ENCODE data around the gene CLVS2. TPM values are rescaled to one million over a fixed set of nuclear protein-coding genes. Genes with fewer than 3 reads are reported as not detected.

CLVS2 gene
- total and polyA plus RNA-seq, 2 experiments from 2014 or later: 0.03 TPM; not detected in 1

DNA sequence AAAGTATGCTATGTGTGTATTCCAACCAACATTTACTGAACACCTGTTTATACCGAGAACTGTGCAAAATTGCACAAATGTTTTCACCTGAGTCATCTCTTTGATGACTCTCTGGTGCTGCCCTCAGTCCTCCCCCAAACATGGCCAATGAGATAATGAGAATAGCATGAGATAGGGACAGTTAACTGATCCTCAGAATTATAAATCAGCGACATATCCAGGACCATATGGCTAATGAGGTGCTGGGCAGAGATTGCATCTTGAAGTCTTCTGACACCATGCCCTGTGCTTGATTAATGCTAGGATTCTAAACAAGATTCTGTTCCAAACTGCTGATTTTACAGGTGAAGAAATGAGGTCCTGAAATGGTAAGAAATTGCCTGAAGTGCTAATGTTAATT is 13.0 kb downstream of the CLVS2 start:
- Histone ChIP-seq H3K9me3 (ENCODE audit: low read depth) (no peaks in the 10 kb centered on the region), H3K4me3 (no peak overlapping the region), H3K27ac (no peak overlapping the region), H3K4me1 (ENCODE audit: low read depth) (no peaks in the 10 kb centered on the region), H3K36me3 (no peaks in the 10 kb centered on the region), H3K27me3 (no peaks in the 10 kb centered on the region)
- DNase-seq (ENCODE audit: low read depth in 1 of 2, low spot score in 1 of 2): no peak
- no peak for TF ChIP-seq CTCF (IDR thresholded peaks at IDR 0.05; ENCODE audit: low read depth, low read length)

GRCh38 chr6:123014835-123015234 is 18.8 kb downstream of the CLVS2 start:
- Histone ChIP-seq H3K4me1 (ENCODE audit: low read depth) (no peaks in the 10 kb centered on the region), H3K27me3 (peaks cover 10% of the 10 kb centered on the region), H3K4me3 (no peak overlapping the region), H3K36me3 (no peaks in the 10 kb centered on the region), H3K27ac (no peak overlapping the region), H3K9me3 (ENCODE audit: low read depth) (no peaks in the 10 kb centered on the region)
- TF ChIP-seq CTCF (IDR thresholded peaks at IDR 0.05; ENCODE audit: low read depth, low read length): no peak
- DNase-seq (ENCODE audit: low read depth in 1 of 2, low spot score in 1 of 2): no peak

DNA sequence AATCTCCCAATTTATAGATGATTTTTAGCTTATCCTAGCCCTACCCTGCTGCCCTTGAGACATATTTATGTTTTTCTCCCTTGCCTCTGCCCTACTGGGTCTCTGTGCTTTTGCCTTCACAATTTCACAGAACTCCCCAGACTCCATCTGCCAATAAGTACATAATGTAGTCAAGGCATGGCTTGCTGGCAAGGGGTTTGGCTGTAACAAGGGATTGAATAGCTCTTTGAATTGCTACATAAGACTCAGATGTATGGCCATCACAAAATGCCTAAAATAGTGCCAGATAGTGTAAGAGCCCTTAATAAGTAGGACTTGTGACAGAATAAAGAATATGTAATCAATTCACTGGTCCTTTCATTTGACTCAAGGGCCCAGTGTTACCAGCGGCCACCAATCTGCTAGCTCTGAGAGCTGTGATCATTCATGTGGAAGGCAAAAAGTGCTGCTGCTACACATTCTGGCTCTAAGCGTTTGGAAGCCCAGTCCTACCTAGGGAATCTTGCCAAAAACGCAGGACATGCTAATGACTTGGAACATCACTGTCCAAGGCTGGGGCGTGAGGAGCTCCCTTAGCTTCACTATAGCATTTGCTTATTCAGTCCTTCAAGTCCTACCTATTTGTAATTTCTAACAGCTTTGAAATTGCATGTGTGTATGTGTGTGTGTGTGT is 20.5 kb downstream of the CLVS2 start:
- H3K27ac ChIP-seq: no peak overlapping the region
- no peak for DNase-seq (ENCODE audit: low read depth in 1 of 2, low spot score in 1 of 2)
- peaks cover 10% of the 10 kb centered on the region for H3K27me3 ChIP-seq
- TF ChIP-seq CTCF (IDR thresholded peaks at IDR 0.05; ENCODE audit: low read depth, low read length): no peak
- H3K36me3 ChIP-seq: no peaks in the 10 kb centered on the region
- H3K4me1 ChIP-seq (ENCODE audit: low read depth): no peaks in the 10 kb centered on the region
- no peaks in the 10 kb centered on the region for H3K9me3 ChIP-seq (ENCODE audit: low read depth)
- H3K4me3 ChIP-seq: no peak overlapping the region

DNA sequence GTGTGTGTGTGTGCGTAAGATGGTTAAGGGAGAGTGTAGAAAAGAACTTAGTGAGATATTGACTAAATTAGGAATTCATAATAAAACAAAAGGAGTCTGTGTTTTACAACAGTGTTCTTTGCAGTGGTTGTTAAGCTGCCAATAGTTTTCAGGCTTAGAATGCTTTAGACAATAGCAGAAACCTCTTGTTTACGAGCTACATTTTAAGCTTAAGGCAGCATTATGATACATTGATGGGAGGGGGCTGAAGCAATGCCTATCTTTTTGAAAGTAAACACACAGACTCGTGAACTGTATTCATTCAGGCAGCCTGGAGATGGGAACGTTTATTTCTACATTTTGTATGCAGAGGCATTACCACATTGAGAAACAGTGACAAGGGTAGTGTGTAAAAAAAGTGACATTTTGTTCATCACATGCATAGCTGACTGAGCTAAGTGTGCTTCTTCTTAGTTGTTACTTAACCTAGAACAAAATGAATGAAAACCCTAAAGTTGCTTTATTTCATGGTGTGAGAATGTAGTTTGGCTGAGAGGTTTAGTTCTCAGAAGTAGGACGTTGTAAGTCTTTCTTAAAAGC is 21.2 kb downstream of the CLVS2 start:
- H3K9me3 ChIP-seq (ENCODE audit: low read depth): no peaks in the 10 kb centered on the region
- DNase-seq (ENCODE audit: low read depth in 1 of 2, low spot score in 1 of 2): no peak
- H3K4me1 ChIP-seq (ENCODE audit: low read depth): no peaks in the 10 kb centered on the region
- no peak overlapping the region for H3K27ac ChIP-seq
- peaks cover 10% of the 10 kb centered on the region for H3K27me3 ChIP-seq
- H3K36me3 ChIP-seq: no peaks in the 10 kb centered on the region
- H3K4me3 ChIP-seq: no peak overlapping the region
- no peak for TF ChIP-seq CTCF (IDR thresholded peaks at IDR 0.05; ENCODE audit: low read depth, low read length)

DNA sequence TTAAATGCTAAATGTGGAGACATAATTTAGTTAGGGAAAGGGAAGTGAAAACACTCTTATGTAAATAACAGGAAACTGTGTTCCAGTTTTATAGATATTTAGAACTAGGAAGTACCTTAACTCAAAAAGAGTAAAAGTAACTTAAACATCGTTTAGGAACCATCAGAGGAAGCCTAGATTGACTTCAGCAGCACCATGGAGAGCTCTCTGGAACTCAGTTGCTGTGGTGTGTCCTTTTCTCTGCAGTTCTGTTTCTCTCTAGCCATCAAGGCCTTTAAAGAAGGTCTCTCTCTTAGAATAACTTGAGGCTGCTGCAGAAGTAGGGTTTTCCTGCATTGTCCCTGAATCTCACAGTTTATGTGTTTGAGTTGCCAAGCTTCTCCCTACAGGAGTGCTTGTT is 26.9 kb downstream of the CLVS2 start:
- peak in 1 of 2 donors; percentile 70 for DNase-seq (ENCODE audit: low read depth in 1 of 2, low spot score in 1 of 2)
- TF ChIP-seq CTCF (IDR thresholded peaks at IDR 0.05; ENCODE audit: low read depth, low read length): no peak

More for the DNA sequence above, 26.9 kb downstream of the CLVS2 start:
- Histone ChIP-seq H3K4me3 (no peak overlapping the region), H3K36me3 (no peaks in the 10 kb centered on the region), H3K27me3 (peaks cover 9% of the 10 kb centered on the region), H3K4me1 (ENCODE audit: low read depth) (no peaks in the 10 kb centered on the region), H3K27ac (no peak overlapping the region), H3K9me3 (ENCODE audit: low read depth) (no peaks in the 10 kb centered on the region)

All from cardiac muscle cell (in vitro differentiated cells and primary cell).